Psoas muscle (tissue), 8 donors: Measurements from ENCODE around the gene PRSS50. TPM values are rescaled to one million over a fixed set of nuclear protein-coding genes. Genes with fewer than 3 reads are reported as not detected.
"Not testable (repeated sequence)": the region's sequence is repeated elsewhere in the genome, so short reads cannot be mapped to it uniquely, and the experiment has no call there.

Experiments
- ATAC-seq, 4 donors: fragments of 200-7000 bp; cut with Tn5 transposase; one replicate each; pipeline ENCODE4 v1.9.1; 2020; ENCODE audit warnings: moderate library complexity in 3 of 4, mild to moderate bottlenecking in 2 of 4
- DNase-seq, 2 donors: peaks; one replicate each; pipeline ENCODE4 v3.0.0-alpha.2; 2020
- H3K27ac ChIP-seq: fragments of 200-600 bp; one replicate; pipeline ENCODE4 v1.8.0; 2022
- H3K27me3 ChIP-seq, 3 donors: fragments of 200-600 bp in 1 of 3; one replicate each; pipeline versions ENCODE4 v1.6.1 to v1.8.0; 2013 to 2022; ENCODE audit warnings: low read length in 2 of 3, mild to moderate bottlenecking in 2 of 3, moderate library complexity in 1 of 3; ENCODE audit not compliant: insufficient read depth in 3 of 3
- H3K36me3 ChIP-seq, 2 donors: fragments of 200-600 bp in 1 of 2; one replicate each; pipeline versions ENCODE4 v1.6.1 to v1.8.0; 2013 to 2022; ENCODE audit warnings: low read depth in 1 of 2, mild to moderate bottlenecking in 1 of 2, moderate library complexity in 1 of 2; ENCODE audit not compliant: insufficient read depth in 1 of 2
- H3K4me1 ChIP-seq: fragments of 200-600 bp; one replicate; pipeline ENCODE4 v1.8.0; 2022
- H3K4me3 ChIP-seq: fragments of 200-600 bp; one replicate; pipeline ENCODE4 v1.8.0; 2022; ENCODE audit warnings: mild to moderate bottlenecking
- H3K9me3 ChIP-seq: fragments of 200-600 bp; one replicate; pipeline ENCODE4 v1.8.0; 2022
- CTCF ChIP-seq: fragments of 200-600 bp; IDR thresholded peaks from one replicate; pipeline ENCODE4 v1.8.0; 2022; ENCODE audit warnings: antibody characterized with exemption
- WGBS, 3 donors: extraction: QIAGEN DNeasy Blood & Tissue Kit; methylation state at CpG; one replicate each; pipeline versions ENCODE4 v1.1.6 to v1.1.7; 2013; 5-methylcytosine and 5-hydroxymethylcytosine counted together
- intact Hi-C, 2 donors: fragments of 100-400 bp; cut with DNase I; formaldehyde crosslinking; loops; one replicate each; pipeline versions ENCODE4 v1.11.0 to v1.14.2; 2022
- polyA plus RNA-seq, 3 donors: library from polyadenylated mRNA; stranded (reverse); fragments of 200-250 nt; gene quantifications; one replicate each; pipeline ENCODE4 v1.2.3, GENCODE V29; 2013
- total RNA-seq, 4 donors: library from RNA; stranded (reverse); fragmentation: NEBNext Ultra II Directional in 2 of 4; extraction: Animal tissue kit (Norgen Biotek cat#: 25700) in 2 of 4; gene quantifications; one replicate each; pipeline versions ENCODE4 v1.2.1 to v1.2.4, GENCODE V29; 2021 to 2023
- donor health status: healthy with polysubstance abuse.
- donor health status: DM: no; HTN: no; CAD: no; lungs with moderate emphysema.
- donor health status: Bipolar disorder and iron deficiency.
- donor health status: healthy.
- donor health status: DM: yes; HTN: yes; CAD: no.
- donor health status: DM: no; HTN: no; CAD: no.
- donor health status: DM: no; HTN: no; CAD: no.
- donor health status: DM: yes; HTN: yes; CAD: no.

Gene PRSS50
- total and polyA plus RNA-seq, 7 donors, result 0.01 to 0.34 (median 0.14) TPM; not detected in 1

- TF ChIP-seq CTCF, result no peak
- no peaks in the 10 kb centered on the region for H3K36me3 ChIP-seq
- no peaks in the 10 kb centered on the region for H3K9me3 ChIP-seq
- WGBS, 3 donors, result 60 to 75% (median 68%) methylated on average over 2 of the region's 2 CpGs
- H3K27ac ChIP-seq, result no peak overlapping the region
- intact Hi-C loops, result no loop called here
- H3K27me3 ChIP-seq, result no peaks in the 10 kb centered on the region
- H3K4me1 ChIP-seq, result no peaks in the 10 kb centered on the region
- DNase-seq (no peak), ATAC-seq (no peak)
- no peak overlapping the region for H3K4me3 ChIP-seq
Measured at GRCh38 chr3:46748170-46748569, 30.5 kb upstream of the PRSS50 start.

- DNase-seq (no peak), ATAC-seq (no peak)
- intact Hi-C loops, result no loop called here
Measured at GRCh38 chr3:46746711-46747110, 29.0 kb upstream of the PRSS50 start.

GRCh38 chr3:46742992-46743585 is 25.4 kb upstream of the PRSS50 start:
- Histone ChIP-seq H3K4me1 (no peaks in the 10 kb centered on the region), H3K4me3 (no peak overlapping the region), H3K27ac (no peak overlapping the region), H3K36me3 (no peaks in the 10 kb centered on the region), H3K9me3 (no peaks in the 10 kb centered on the region), H3K27me3 (no peaks in the 10 kb centered on the region)
- ATAC-seq (no peak), DNase-seq (no peak)
- 71 to 77% (median 76%) methylated on average over 12 of the region's 12 CpGs for WGBS, 3 donors
- TF ChIP-seq CTCF, result no peak
- intact Hi-C loops, result no loop called here

More at GRCh38 chr3:46746711-46747110, 29.0 kb upstream of the PRSS50 start:
- no peak overlapping the region for H3K4me3 ChIP-seq
- no peaks in the 10 kb centered on the region for H3K27me3 ChIP-seq
- TF ChIP-seq CTCF, result no peak
- H3K36me3 ChIP-seq, result no peaks in the 10 kb centered on the region
- no peaks in the 10 kb centered on the region for H3K9me3 ChIP-seq
- H3K27ac ChIP-seq, result no peak overlapping the region
- H3K4me1 ChIP-seq, result no peaks in the 10 kb centered on the region

- H3K27ac ChIP-seq, ATAC-seq, H3K36me3 ChIP-seq, H3K9me3 ChIP-seq, H3K27me3 ChIP-seq, DNase-seq, intact Hi-C loops, H3K4me3 ChIP-seq, H3K4me1 ChIP-seq: not testable (repeated sequence)
- 95 to 98% (median 97%) methylated on average over 3 of the region's 3 CpGs for WGBS, 3 donors
Measured at GRCh38 chr3:46739565-46739964, 21.9 kb upstream of the PRSS50 start.

- intact Hi-C loops, result no loop called here
- DNase-seq, result no peak
- Histone ChIP-seq H3K27me3 (peaks cover 0 to 4% (median 0%) of the 10 kb centered on the region in 3 donors), H3K4me3 (no peak overlapping the region), H3K27ac (no peak overlapping the region), H3K4me1 (no peaks in the 10 kb centered on the region), H3K9me3 (no peaks in the 10 kb centered on the region), H3K36me3 (no peaks in the 10 kb centered on the region)
- WGBS, 3 donors, result 30 to 51% (median 40%) methylated on average over 4 of the region's 4 CpGs
- TF ChIP-seq CTCF, result no peak
- peak in 1 of 4 donors; percentile 43 for ATAC-seq
Measured at GRCh38 chr3:46737329-46737731, 19.7 kb upstream of the PRSS50 start.
